ENCODE data around the gene TMPRSS9.
"Not testable (repeated sequence)": the region's sequence is repeated elsewhere in the genome, so short reads cannot be mapped to it uniquely, and the experiment has no call there.

The TMPRSS9 gene

DNA sequence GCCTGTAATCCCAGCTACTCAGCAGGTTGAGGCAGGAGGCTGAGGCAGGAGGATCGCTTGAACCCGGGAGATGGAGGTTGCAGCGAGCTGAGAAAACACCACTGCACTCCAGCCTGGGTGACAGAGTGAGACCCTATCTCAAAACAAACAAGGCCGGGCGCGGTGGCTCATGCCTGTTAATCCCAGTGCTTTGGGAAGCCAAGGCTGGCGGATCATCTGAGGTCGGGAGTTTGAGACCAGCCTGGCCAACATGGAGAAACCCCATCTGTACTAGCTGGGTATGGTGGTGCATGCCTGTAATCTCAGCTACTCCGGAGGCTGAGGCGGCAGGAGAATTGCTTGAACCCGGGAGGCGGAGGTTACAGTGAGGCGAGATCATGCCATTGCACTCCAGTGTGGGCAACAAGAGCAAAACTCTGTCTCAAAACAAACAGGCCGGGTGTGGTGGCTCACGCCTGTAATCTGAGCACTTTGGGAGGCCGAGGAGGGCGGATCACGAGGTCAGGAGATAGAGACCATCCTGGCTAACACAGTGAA lies 35.3 kb downstream of the TMPRSS9 start:
- DNase-seq: not testable (repeated sequence)

DNA sequence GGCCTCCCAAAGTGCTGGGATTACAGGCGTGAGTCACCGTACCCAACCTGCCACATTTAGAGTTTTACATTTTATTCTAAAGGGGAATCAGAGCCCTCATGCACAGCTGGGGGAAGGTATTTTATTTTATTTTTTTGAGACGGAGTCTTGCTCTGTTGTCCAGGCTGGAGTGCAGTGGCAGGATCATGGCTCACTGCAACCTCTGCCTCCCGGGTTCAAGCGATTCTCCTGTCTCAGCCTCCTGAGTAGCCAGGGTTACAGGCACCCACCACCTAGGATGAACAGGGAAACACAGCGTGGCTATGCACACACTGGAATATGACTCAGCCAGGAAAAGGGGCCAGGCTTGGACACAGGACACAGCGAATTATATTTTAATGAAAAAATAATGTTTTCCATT lies 37.1 kb downstream of the TMPRSS9 start:
- DNase-seq: not testable (repeated sequence)

DNA sequence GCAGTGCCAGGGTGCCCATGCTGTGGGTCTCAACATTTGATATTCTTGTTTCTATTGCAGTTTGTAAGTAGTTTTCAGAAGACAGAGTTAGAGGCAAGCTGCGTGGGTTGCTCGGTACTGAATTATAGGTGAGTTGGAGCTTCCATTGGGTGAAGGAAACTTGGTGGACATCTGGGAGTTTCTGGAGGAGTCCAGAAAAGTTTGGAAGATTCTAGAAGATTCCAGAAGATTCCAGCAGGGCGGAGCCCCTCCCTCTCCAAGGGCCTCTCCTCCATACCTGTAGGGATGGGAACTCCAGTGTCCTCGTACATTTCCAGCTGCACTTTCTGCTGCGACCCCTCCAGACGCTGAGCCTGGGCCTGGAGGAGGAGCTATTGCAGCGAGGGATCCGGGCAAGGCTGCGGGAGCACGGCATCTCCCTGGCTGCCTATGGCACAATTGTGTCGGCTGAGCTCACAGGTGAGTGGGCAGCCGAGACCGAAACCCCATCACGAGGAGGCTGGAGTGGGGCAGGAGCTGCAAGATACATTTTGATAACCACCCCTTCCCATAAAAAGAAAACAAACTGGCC lies 38.8 kb downstream of the TMPRSS9 start:
- DNase-seq: no peak

DNA sequence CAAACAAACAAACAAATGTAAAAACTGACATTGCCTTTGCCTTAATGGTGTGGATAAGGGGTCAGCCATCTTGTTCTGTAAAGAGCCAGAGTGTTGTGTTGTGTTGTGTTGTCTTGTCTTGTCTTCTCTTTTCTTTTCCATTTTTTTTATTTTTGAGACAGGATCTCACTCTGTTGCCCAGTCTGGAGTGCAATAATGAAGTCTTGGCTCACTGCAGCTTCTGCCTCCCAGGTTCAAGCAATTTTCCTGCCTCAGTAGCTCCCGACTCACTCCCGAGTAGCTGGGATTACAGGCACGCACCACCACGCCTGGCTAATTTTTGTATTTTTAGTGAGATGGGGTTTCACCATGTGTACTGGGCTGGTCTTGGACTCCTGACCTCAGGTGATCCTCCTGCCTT lies 39.5 kb downstream of the TMPRSS9 start:
- no peak for DNase-seq

DNA sequence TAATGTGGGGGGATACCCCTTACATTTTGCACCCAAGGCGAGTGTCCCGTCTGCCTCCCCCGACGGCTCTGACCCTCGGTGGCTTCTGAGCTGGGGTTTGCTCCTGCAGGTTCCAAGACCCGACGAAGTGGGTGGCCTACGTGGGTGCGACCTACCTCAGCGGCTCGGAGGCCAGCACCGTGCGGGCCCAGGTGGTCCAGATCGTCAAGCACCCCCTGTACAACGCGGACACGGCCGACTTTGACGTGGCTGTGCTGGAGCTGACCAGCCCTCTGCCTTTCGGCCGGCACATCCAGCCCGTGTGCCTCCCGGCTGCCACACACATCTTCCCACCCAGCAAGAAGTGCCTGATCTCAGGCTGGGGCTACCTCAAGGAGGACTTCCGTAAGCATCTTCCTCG lies 48.2 kb downstream of the TMPRSS9 start:
- DNase-seq: no peak

DNA sequence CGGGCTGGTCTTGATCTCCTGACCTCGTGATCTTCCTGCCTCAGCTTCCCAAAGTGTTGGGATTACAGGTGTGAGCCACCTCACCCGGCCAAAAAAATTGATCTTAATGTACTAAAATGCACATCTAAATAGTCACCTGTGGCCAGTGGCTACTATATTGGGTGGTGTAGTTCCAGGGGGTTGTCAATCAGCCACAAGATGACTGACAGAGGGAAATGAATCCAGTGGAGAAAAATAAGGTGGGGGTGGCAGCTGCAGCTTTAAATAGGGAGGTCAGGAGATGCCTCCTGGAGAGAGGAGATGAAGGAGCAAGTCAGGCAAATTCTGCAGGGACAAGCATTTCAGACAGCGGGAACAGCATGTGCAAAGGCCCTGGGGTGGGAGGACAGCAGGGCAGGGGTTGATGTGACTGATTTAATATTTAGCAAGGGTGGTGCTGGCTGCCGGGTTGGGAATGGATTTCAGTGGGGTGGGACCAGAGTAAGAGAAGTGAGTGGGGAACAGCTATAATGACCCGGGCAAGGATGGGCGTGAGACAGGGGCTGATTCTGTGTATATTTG lies 49.4 kb downstream of the TMPRSS9 start:
- no peak for DNase-seq

DNA sequence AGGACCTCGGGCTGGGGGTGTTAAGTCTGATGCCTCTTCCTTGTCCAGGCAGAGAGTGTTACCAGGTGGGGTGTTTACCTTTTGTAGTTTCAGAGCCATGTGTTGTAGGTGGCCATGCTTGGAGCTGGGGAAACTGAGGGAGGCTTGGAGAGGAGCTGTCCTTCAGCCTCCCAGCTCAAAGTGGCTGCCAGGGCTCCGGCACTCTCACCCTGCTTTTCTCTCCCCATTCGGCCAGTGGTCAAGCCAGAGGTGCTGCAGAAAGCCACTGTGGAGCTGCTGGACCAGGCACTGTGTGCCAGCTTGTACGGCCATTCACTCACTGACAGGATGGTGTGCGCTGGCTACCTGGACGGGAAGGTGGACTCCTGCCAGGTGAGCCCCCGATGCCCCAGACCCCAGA lies 50.0 kb downstream of the TMPRSS9 start:
- no peak for DNase-seq

DNA sequence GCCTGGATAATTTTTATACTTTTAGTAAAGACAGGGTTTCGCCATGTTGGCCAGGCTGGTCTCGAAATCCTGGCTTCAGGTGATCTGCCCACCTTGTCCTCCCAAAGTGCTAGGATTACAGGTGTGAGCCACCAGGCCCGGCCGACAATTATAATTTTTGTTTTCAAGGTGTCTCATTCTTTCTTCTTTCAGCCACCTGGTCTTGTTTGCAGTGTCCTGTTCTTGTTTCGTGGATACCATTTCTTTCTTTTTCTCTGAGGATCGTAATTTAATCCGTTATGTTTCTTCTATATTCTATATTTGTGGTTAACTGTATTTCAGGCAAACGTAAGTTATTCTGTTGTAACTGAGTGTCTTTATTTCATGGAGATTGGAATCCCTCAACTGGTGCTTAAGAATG lies 51.6 kb downstream of the TMPRSS9 start:
- no peak for DNase-seq

DNA sequence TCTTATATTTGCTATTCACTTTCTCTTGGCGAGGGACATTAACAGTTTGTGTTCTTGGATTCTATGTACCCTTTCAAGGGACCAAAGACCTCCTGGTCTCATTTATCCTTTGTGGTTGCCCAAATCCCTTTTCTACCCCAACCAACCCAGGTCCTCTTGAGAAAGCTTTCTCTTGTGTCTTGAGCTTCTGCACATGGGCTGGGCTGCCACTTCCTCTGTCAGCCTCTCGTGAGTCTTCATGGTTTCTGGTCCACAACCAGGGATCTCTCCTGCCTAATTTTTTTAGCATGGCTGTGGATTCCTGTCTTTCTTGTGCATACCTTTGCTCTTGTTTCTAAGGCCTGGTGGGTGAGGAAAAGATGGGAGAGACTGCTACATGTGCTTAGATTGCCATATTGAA lies 52.4 kb downstream of the TMPRSS9 start:
- no peak for DNase-seq

DNA sequence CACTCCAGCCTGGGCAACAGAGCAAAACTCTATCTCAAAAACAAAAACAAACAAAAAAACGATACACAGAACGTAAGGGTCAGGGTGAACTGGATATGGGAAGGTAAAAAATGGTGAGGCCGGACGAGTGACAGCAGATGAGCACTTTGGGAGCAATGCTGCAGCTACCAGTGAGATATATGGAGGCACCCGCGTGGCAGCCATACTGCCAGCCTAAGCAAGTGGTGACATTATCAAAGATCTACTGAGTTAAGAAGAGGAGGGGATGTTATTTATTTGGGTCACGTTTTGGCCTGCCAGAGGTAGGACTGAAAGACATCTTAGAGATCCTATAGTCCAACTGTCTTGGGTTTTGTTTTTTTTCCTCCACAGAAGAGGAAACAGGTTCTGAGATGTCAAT lies 53.1 kb downstream of the TMPRSS9 start:
- DNase-seq: no peak

DNA sequence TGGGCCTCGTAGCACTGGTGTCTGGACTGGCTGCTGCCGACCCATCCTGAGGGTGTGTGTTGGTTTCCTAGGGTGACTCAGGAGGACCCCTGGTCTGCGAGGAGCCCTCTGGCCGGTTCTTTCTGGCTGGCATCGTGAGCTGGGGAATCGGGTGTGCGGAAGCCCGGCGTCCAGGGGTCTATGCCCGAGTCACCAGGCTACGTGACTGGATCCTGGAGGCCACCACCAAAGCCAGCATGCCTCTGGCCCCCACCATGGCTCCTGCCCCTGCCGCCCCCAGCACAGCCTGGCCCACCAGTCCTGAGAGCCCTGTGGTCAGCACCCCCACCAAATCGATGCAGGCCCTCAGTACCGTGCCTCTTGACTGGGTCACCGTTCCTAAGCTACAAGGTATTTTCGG lies 53.6 kb downstream of the TMPRSS9 start:
- DNase-seq: no peak

DNA sequence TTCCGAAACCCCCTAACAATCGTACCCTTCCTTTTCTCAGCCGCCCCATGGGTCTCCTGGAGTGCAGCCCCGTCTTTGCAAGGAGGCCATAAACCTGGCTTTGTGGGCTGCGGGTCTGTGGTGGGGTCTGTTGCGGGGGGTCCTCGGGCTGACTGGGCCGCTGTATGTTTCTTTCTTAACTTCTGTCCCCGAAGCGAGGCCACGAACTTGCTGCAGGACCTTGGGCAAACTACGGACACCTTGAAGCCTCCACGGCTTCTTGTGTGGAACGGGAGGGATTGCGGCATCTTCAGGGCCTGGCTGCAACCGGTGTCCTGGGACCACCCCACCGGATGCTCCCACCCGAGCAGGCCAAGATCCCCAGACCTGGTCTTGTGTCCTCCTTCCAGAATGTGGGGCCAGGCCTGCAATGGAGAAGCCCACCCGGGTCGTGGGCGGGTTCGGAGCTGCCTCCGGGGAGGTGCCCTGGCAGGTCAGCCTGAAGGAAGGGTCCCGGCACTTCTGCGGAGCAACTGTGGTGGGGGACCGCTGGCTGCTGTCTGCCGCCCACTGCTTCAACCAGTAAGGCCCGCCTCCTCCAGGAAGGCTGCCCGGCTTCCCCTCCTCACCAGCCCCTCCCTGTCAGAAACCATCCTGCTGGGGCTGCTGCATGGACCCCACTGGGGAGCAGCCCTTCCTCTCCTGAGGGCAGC lies 55.4 kb downstream of the TMPRSS9 start:
- no peak for DNase-seq

DNA sequence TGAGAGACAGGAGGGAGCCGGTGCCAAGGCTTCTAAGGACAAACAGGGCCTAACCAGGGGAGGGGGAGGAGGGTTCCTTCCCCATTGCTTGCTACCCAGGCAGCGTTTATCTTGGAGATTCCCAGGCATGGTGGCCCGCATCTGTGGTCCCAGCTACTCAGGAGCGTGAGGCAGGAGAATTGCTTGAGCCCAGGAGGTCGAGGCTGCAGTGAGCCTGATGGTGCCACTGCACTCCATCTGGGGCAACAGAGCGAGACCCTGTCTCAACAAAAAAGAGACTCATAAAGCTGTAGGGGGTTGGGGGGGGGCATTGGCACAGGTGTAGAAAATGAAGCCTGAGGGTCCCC lies 55.9 kb downstream of the TMPRSS9 start:
- DNase-seq: no peak

DNA sequence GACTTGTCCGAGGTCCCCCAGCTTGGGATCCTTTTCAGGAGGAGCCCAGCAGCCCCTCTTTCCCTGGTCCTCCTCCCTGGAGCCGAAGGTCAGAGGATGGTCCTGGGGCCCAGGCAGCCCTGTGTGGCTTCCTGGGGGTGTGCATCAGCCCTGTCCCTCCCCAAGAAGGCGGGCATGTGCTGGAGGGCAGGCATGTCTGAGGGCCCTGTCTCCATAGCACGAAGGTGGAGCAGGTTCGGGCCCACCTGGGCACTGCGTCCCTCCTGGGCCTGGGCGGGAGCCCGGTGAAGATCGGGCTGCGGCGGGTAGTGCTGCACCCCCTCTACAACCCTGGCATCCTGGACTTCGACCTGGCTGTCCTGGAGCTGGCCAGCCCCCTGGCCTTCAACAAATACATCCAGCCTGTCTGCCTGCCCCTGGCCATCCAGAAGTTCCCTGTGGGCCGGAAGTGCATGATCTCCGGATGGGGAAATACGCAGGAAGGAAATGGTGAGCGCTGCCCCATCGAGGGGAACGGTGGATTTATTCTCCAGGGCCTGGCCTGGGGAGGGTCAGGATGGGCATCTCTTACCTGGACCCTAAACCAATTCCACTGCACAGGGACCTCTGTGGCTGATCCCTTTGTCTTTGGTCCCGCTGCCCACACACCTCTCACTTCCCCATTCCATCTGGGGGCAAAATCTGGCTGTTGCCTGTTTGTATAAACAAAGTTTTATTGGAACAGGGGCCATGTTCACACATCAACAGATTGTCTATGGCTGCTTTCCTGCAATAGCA lies 56.4 kb downstream of the TMPRSS9 start:
- DNase-seq: no peak

DNA sequence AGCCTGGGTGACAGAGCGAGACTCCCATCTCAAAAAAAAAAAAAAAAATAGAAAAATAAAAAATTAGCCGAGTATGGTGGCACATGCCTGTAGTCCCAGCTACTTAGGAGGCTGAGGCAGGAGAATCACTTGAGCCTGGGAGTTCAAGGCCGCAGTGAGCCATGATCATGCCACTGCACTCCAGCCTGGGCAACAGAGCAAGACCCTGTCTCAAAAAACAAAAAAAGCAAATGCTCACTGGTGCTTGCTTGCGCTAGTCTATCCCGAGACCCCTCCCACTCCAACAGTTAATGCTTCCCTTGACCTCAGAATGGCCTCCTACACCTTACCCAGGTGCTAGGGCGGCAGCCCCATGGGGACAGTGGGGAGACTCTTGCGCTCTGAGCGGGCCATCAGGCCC lies 57.4 kb downstream of the TMPRSS9 start:
- not testable (repeated sequence) for DNase-seq

DNA sequence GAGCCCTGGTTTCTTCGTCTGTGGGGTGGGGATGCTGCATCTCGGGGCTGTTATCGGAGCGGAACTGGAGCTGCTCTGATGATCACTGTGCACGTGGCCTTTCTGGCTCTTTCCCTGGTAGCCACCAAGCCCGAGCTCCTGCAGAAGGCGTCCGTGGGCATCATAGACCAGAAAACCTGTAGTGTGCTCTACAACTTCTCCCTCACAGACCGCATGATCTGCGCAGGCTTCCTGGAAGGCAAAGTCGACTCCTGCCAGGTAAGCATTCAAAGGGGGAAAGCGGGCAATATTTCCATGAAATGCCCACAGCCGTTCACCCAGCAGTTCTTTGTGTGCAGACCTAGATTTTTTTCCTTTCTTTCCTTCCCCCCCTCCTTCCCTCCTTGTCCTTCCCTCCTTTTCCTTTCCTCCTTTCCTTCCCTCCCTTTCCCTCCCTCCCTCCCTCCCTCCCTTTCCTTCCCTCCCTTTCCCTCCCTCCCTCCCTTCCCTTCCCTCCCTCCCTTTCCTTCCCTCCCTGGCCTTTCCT lies 57.9 kb downstream of the TMPRSS9 start:
- no peak for DNase-seq

DNA sequence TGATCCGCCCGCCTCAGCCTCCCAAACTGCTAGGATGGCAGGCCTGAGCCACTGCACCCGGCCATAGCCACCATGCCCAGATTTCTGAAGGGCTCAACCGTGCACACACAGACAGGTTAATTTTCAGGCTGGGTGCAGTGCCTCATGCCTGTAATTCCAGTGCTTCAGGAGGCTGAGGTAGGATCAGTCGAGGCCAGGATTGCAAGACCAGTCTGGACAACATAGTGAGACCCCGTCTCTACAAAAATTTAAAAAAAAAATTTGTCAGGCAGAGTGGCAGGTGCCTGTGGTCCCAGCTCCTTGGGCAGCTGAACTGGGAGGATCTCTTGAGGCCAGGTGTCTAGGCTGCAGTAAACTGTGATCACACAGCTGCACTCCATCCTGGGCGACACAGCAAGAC lies 59.7 kb downstream of the TMPRSS9 start:
- DNase-seq: no peak

DNA sequence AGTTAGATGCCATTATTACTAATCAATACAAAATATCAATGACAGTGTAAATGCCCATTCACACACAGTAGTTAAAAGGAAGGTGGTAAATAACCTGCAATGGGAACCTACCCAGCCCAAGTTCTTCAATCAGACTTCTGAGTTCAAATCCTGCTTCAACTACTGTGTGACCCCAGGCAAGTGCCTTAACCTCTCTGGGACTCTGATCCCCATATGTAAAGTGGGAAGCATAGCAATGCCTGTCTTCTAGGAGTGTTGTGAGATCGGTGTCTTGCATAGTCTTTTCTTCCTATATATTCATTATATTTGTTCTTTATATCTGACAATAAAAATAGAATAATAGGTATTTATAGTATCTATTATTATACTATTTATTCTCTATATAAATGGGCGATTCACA lies 60.4 kb downstream of the TMPRSS9 start:
- no peak for DNase-seq

DNA sequence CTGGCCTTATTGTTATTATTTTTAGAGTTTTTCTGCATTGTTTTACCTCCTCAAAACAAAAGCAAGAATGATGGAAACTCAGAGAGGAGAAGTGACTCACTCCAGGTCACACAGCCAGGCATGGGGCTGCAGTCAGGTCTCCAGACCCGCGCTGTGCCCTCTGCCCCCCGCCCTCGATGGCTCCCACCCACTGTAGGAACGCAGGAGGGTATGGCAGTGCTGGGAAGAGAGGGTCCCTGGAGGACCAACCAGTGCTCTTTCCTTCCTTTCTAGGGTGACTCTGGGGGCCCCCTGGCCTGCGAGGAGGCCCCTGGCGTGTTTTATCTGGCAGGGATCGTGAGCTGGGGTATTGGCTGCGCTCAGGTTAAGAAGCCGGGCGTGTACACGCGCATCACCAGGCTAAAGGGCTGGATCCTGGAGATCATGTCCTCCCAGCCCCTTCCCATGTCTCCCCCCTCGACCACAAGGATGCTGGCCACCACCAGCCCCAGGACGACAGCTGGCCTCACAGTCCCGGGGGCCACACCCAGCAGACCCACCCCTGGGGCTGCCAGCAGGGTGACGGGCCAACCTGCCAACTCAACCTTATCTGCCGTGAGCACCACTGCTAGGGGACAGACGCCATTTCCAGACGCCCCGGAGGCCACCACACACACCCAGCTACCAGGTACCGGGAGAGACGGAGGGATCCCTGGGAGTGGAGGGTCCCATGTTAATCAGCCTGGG lies 61.7 kb downstream of the TMPRSS9 start:
- no peak for DNase-seq

DNA sequence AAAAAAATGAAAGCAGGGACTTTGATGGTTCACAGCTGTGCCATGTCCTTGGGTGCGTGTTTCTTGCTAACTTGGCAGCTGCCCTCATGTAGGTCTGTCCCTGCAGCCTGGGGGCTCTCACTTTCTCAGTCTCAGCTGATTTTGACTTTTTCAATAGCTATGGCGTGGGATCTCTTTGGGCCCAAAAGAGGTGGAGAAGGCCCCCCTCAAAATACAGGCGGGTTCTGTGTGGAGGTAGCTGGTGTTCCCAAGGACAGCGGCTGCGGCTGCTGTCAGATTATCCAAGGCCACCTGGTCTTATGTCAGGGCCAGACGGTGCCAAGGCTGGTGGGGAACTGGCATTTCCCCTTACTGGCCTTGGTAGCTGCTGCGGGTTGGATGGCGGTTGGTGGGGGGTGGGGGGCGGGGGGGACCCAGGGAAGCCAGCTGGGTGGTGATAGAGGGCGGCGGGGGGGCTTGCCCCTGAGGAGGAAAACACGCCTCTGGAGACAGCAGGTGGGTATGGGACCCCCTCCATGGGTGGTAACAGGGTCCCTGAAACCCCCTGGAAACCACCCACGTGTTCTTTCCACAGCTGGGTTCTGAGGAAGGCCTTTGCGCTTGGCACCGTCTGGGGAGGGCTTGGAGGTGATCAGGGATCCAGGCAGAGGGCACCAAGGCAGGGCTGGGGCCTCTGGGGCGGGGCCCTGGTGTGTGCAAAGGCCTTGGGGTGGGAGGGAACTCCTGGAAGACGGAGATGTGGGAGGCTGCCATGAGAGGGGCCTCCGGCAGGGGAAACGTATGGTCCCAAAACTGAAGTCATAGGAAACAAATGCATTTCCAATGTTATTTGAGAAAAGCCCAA lies 63.2 kb downstream of the TMPRSS9 start:
- no peak for DNase-seq

DNA sequence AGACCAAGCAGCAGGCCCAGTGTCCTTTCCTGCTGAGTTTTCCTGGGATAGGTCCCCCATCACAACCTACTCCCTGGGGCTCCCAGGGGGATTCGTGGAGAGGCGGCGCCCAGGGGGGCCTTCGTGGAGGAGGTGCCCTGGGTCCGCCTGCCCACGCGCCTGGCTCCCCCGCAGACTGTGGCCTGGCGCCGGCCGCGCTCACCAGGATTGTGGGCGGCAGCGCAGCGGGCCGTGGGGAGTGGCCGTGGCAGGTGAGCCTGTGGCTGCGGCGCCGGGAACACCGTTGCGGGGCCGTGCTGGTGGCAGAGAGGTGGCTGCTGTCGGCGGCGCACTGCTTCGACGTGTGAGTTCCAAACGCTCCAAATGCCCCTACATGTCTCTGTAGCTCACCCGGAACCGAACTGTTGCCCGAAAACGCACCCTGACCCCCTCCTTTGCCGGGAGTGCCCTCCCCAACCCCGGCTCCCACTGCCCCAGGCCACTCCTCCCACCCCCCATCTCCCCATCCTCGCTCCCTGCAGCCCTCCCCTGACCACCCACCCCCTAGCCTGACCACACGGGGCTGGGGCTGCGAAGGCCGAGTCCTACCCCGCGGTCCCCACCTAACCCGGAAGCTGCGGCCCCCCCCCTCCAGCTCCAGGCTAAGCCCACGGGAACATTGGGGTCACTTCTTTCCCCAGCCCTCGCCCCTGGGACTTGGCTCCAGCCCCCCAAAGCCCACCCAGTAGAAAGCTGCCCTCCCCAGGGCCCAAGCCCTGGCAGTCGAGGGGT lies 64.0 kb downstream of the TMPRSS9 start:
- DNase-seq: no peak
